Right forelimb (tissue), 1 donor: ENCODE data around the gene LONRF2.

Experiments
- DNase-seq: peaks from one replicate; pipeline ENCODE4 v3.0.0-alpha.2; 2018

LONRF2 gene

DNA sequence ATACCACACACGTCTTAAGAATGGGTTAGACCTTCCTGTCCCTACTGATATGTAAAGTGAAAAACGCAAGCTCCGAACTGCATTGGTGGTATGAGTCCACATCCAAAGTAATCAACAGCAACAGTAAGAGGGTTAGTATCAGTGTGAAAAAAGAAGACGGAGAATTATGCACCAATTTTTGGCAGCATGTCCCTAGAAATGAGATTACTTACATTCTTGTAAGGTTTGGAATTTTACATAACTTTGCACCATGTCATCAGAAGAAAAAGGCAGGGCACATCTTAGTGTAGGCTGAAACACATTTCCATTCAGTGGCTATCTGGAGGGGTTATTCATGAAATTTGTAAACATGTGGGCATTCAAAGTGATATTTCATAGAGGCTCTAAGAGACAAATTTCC is 88.2 kb downstream of the LONRF2 start:
- peak; percentile 18 for DNase-seq

DNA sequence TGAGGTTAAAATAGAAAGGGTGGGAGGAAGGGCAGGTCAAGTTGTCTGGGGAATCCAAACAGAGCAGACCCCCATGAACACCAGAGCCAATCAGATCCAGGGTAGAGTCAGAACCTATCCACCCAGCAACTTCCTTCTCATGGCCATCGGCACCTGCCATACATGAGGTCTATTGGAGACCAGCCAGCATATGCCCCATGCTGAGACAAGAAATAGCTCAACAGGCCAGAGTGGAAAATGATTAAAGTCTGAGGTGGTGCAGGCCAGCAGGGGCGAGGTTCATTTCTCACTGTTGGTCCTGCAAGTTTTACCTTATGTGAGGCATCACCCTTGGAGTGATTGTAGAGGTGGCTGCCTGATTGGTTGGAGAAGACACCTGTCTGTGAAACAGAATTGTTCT is 89.2 kb downstream of the LONRF2 start:
- peak; percentile 16 for DNase-seq

DNA sequence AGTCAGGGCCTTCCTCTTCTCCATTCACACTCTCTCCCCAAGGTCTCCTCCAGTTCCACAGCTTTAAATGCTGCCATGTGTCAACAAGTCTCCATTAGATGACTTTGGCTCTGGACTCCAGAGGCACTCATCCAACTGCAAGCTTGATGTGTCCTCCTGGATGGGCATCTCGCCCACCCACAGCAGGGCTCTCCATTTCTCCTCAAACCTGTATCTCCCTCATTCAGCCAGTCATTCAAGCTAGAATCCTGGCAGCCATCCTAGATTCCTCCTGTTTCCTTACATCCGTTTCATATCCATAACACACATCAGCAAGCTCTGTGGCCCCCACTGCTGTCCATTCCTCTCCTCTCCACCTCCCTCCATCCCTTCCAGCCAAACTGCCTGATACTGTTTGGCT is 91.5 kb downstream of the LONRF2 start:
- DNase-seq: no peak

DNA sequence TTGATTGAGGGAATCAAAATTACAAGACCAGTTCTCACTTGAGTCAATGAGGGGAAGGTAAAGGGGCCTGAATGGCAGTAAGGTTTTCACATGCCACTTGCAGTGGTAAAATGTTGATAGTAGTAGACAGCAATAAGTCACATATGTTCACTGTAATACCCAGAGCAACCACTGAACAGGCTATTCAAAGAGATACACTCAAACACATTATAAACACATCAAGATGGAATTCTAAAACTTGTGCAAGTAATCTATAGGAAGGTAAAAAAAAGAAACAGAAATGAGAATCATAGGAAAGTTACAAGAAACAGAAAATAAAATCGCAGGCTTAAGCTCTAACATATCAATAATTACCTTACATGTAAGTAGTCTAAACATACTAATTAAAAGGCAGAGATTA is 93.3 kb downstream of the LONRF2 start:
- DNase-seq: no peak

DNA sequence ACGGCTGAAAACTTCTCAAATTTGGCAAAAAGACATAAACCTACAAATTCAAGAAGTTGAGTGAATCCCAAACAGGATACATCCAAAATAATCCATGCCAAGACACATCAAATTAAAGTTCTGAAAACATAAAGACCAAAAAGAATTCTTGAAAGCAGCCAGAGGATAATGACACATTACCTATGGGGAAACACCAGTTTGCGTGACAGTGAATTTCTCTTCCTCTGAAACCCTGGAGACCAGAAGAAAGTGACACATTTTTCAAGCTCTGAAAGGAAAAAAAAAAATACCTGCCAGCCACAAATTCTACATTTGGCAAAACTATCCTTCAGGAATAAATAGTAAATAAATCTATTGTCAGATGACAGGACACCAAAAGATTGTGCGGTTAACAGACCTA is 93.9 kb downstream of the LONRF2 start:
- no peak for DNase-seq

DNA sequence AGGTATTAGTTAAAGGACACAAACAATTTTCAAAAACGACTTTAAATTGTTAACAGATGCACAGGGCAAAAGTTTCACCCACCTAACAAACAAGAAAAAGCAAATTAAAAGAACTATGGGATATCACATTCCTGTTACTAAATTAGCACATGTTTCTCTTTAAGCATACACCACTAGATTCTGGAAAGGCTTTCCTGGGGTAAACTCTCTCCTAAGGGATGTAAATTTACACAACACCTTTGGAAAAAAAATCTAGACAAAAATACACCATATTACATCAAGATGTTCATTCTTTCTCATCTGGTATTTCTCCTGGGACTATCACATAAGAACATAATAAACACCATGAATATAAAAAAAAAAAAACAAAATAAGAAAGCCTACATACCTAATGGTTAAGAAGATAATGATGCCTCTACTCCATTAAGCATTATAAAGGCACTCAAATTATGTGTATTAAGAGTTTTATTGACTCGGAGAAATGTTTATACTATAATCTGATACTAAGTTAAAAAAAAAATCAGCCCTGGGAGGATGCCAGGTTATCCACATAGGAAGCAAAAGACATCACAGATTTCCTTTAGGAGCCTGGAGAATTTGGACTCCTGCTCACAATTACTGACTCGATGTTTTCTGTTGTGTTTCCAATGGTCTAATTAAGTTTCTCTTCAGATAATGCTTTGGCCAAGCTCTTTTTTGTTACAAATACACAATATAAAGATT is 97.2 kb downstream of the LONRF2 start:
- DNase-seq: no peak

DNA sequence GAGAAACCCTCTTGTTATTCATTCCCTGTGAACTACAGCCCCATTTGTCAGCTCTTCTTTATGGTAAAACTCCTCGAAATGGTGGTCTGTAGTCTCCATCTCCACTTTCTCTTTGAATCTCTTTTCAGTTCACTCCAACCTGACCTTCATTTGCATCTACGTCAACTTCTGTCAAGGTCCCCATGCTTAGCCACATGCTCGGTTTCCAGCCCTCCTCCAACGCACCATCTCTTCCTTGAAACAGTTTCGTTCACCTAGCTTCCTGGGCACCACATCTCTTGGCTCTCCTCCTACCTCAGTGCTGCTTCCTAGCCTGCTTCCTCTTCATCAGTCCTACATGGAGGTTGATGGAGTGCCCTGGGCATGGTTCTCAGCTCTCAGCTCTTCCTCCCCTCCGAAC is 98.8 kb downstream of the LONRF2 start:
- DNase-seq: no peak
